ENCODE data around the gene GBF1.

DNA sequence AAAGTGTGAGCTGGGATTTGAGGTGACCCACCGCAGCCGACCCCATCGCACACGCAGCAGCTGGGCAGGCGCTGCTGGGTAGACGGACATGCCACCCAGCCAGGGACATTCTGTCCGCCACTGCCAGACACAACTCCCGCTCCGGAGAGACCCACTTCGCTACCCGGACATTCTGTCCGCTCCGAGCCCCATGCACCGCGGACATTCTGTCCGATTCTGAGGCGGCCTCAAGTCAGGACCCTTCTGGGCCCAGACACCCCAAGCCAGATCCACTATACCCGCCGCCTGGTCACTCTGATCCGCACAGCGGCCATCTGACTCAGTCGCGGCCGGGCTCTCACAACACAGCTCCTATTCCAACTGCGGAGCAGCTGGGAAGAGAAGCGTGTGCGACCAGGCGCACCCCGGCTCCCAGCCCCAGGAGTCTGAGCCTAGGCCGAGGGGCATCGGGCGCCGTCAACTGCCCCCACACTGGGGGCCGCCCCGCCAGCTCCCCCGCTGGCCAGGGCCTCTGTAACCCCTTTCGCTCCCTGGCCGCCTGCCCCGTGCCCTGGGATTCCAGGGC, 4.8 kb upstream of the GBF1 start:
- no peak for TF ChIP-seq GATA2 (IDR thresholded peaks at IDR 0.05; ENCODE audit: low read depth, low read length)
- no peak for TF ChIP-seq GATA3 (IDR thresholded peaks at IDR 0.05; ENCODE audit: low read depth, low read length)

All from SH-SY5Y (cell line).